ENCODE results near the gene ALOXE3. TPM values are rescaled to one million over a fixed set of nuclear protein-coding genes. Genes with fewer than 3 reads are reported as not detected.

ALOXE3 gene
- total and polyA plus RNA-seq, 2 experiments from 2014 or later: 0.10 to 0.27 TPM

- Histone ChIP-seq H3K27me3 (ENCODE audit: insufficient read depth) (peaks cover 100% of the 10 kb centered on the region), H3K27ac (ENCODE audit: low read depth) (no peak overlapping the region), H3K4me1 (ENCODE audit: insufficient read depth) (peaks cover 8% of the 10 kb centered on the region; the same call in 1 of the 2 replicates), H3F3A (replicated peaks; ENCODE audit: low read depth) (no peaks in the 10 kb centered on the region), H3K4me2 (peak overlapping the region; percentile 96), H3K79me2 (replicated peaks; ENCODE audit: insufficient read depth) (no peaks in the 10 kb centered on the region), H3K36me3 (ENCODE audit: insufficient read depth) (no peaks in the 10 kb centered on the region), H3K9me2 (ENCODE audit: insufficient read depth) (no peaks in the 10 kb centered on the region), H2AFZ (peak overlapping the region; percentile 99), H4K20me1 (replicated peaks; ENCODE audit: insufficient read depth) (no peaks in the 10 kb centered on the region), H3K4me3 (peak overlapping the region; percentile 68)
- Mint-ChIP-seq H3K9me3 (peaks cover 2% of the 10 kb centered on the region; the same call in 2 of the 3 replicates), H3K4me1 (peaks cover 18% of the 10 kb centered on the region), H3K27me3 (ENCODE audit: insufficient read depth, low read depth, poor library complexity) (peaks cover 80% of the 10 kb centered on the region), H3K27ac (no peak overlapping the region), H3K36me3 (ENCODE audit: low read depth) (peaks cover 2% of the 10 kb centered on the region; the same call in 2 of the 3 replicates), H3K4me3 (peak overlapping the region; percentile 74)
- peak; percentile 83 for ATAC-seq
- TF ChIP-seq STAT1 (IDR thresholded peaks at IDR 0.05; ENCODE audit: unreplicated experiment) (no peak), CREB1 (CRISPR knock-in tag; IDR thresholded peaks at IDR 0.05; ENCODE audit: low read depth) (peak; percentile 73), CTCF (conservative IDR thresholded peaks at IDR 0.05; ENCODE audit: low read depth in 2 of 2) (peak; percentile 87 to 94)
- peak; percentile 91 for DNase-seq (ENCODE audit: low spot score)
Observed at GRCh38 chr17:8073627-8074484, 44.5 kb downstream of the ALOXE3 start.

- Mint-ChIP-seq H3K27ac (no peak overlapping the region), H3K4me1 (peaks cover 18% of the 10 kb centered on the region), H3K9me3 (peaks cover 2% of the 10 kb centered on the region; the same call in 2 of the 3 replicates), H3K27me3 (ENCODE audit: insufficient read depth, low read depth, poor library complexity) (peaks cover 88% of the 10 kb centered on the region), H3K4me3 (peak overlapping the region; percentile 74), H3K36me3 (ENCODE audit: low read depth) (peaks cover 2% of the 10 kb centered on the region; the same call in 2 of the 3 replicates)
- peak overlapping the region; percentile 99 for H2AFZ ChIP-seq
- peaks cover 100% of the 10 kb centered on the region for H3K27me3 ChIP-seq (ENCODE audit: insufficient read depth)
- peaks cover 8% of the 10 kb centered on the region; the same call in 1 of the 2 replicates for H3K4me1 ChIP-seq (ENCODE audit: insufficient read depth)
- no peaks in the 10 kb centered on the region for H3K79me2 ChIP-seq (replicated peaks; ENCODE audit: insufficient read depth)
- no peaks in the 10 kb centered on the region for H3K36me3 ChIP-seq (ENCODE audit: insufficient read depth)
- H3F3A ChIP-seq (replicated peaks; ENCODE audit: low read depth): no peaks in the 10 kb centered on the region
- H4K20me1 ChIP-seq (replicated peaks; ENCODE audit: insufficient read depth): no peaks in the 10 kb centered on the region
- peak overlapping the region; percentile 96 for H3K4me2 ChIP-seq
- H3K27ac ChIP-seq (ENCODE audit: low read depth): no peak overlapping the region
- DNase-seq (ENCODE audit: low spot score): peak; percentile 58
- H3K9me2 ChIP-seq (ENCODE audit: insufficient read depth): no peaks in the 10 kb centered on the region
- peak; percentile 49 for ATAC-seq
- TF ChIP-seq ZNF114 (CRISPR knock-in tag; IDR thresholded peaks at IDR 0.05) (no peak), EZH2 (IDR thresholded peaks at IDR 0.05; ENCODE audit: low read depth, unreplicated experiment) (peak; percentile 70), NANOG (IDR thresholded peaks at IDR 0.05; ENCODE audit: borderline replicate concordance) (no peak)
- peak overlapping the region; percentile 68 for H3K4me3 ChIP-seq
Observed at GRCh38 chr17:8072729-8073461, 45.4 kb downstream of the ALOXE3 start.

Measured in GM23338 (cell line).